Kidney epithelial cell (primary cell): ENCODE results near the gene CFAP210. TPM values are rescaled to one million over a fixed set of nuclear protein-coding genes. Genes with fewer than 3 reads are reported as not detected.
"Not testable (repeated sequence)": the region's sequence is repeated elsewhere in the genome, so short reads cannot be mapped to it uniquely, and the experiment has no call there.

ENCODE experiments used
- DNase-seq: peaks from one replicate; pipeline ENCODE4 v3.0.0-alpha.2; 2010; ENCODE audit warnings: low read depth
- H3K27me3 ChIP-seq: 2 replicates; pipeline ENCODE4 v1.6.0; 2011; ENCODE audit warnings: low read length; ENCODE audit not compliant: control insufficient read depth, insufficient read depth
- H3K36me3 ChIP-seq: 2 replicates; pipeline ENCODE4 v1.5.1; 2011; ENCODE audit warnings: low read length; ENCODE audit not compliant: control insufficient read depth, insufficient read depth
- H3K4me3 ChIP-seq: 2 replicates; pipeline ENCODE4 v1.5.1; 2011; ENCODE audit warnings: low read depth, mild to moderate bottlenecking, control low read depth, low read length
- total RNA-seq: library from RNA; depleted of rRNA; stranded (reverse); fragments of >200 nt; gene quantifications from 2 replicates; pipeline ENCODE4 v1.2.3, GENCODE V29; 2015
- TF ChIP-seq, protein P1 (sequence below): IDR thresholded peaks from 2 replicates; pipeline ENCODE4 v1.5.1; 2011; ENCODE audit warnings: mild to moderate bottlenecking, moderate library complexity, low read length, control low read depth, inconsistent platforms; ENCODE audit not compliant: insufficient read depth, poor library complexity, severe bottlenecking

CFAP210 gene
- total RNA-seq, 1 donor from 2014 or later, result 0.33 TPM

DNA sequence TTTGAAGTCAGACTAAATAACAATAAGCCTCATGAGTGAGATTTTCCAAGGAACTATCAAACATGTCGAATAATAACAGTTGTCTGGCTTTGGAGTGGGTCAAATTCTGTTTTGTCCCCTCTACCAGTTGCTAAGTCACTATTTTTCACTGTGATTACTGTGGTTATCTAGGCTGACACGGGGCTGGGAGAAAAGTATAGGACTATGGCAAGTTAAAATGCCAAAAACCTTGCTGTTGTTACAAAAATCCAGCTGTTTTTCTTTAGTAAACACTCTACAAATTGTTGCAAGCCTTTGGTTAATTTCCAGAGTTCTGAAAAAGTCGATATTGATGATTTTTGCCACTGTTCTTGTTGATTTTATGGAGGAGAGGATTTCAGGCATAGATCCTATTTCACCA is 1.5 kb downstream of the CFAP210 start:
- TF ChIP-seq, protein P1, sequence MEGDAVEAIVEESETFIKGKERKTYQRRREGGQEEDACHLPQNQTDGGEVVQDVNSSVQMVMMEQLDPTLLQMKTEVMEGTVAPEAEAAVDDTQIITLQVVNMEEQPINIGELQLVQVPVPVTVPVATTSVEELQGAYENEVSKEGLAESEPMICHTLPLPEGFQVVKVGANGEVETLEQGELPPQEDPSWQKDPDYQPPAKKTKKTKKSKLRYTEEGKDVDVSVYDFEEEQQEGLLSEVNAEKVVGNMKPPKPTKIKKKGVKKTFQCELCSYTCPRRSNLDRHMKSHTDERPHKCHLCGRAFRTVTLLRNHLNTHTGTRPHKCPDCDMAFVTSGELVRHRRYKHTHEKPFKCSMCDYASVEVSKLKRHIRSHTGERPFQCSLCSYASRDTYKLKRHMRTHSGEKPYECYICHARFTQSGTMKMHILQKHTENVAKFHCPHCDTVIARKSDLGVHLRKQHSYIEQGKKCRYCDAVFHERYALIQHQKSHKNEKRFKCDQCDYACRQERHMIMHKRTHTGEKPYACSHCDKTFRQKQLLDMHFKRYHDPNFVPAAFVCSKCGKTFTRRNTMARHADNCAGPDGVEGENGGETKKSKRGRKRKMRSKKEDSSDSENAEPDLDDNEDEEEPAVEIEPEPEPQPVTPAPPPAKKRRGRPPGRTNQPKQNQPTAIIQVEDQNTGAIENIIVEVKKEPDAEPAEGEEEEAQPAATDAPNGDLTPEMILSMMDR, result no peak
- no peak for DNase-seq
- H3K36me3 ChIP-seq, result no peaks in the 10 kb centered on the region
- H3K27me3 ChIP-seq, result no peaks in the 10 kb centered on the region
- H3K4me3 ChIP-seq, result no peak overlapping the region

DNA sequence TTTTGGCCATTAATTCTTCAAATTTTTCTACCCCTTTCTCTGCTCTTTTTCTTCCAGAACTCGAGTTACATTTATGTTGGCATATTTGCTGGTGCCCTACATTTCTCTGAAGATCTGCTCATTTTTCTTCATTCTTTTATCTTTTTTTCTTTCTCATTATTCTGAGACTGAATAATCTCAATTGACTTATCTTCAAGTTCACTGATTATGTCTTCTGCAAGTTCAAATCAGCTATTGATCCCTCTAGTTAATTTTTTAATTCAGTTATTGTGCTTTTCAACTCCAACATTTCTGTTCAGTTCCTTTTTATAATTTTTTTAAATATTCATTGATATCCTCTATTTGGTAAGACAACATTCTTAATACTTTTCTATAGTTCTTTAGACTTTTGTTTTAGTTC is 3.2 kb downstream of the CFAP210 start:
- Histone ChIP-seq H3K4me3 (no peak overlapping the region), H3K27me3 (no peaks in the 10 kb centered on the region), H3K36me3 (no peaks in the 10 kb centered on the region)
- DNase-seq, result no peak
- TF ChIP-seq, protein P1, result no peak

DNA sequence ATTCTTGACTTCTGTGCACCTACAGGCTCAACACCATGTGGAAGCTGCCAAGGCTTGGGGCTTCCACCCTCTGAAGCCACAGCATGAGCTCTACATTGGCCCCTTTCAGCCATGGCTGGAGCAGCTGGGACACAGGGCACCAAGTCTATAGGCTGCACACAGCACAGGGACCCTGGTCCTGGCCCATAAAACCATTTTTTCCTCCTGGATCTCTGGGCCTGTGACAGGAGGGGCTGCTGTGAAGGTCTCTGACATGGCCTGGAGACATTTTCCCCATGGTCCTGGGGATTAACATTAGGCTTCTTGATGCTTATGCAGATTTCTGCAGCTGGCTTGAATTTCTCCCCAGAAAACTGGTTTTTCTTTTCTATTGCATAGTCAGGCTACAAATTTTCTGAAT is 6.3 kb downstream of the CFAP210 start:
- DNase-seq, H3K27me3 ChIP-seq, H3K4me3 ChIP-seq, H3K36me3 ChIP-seq: not testable (repeated sequence)

DNA sequence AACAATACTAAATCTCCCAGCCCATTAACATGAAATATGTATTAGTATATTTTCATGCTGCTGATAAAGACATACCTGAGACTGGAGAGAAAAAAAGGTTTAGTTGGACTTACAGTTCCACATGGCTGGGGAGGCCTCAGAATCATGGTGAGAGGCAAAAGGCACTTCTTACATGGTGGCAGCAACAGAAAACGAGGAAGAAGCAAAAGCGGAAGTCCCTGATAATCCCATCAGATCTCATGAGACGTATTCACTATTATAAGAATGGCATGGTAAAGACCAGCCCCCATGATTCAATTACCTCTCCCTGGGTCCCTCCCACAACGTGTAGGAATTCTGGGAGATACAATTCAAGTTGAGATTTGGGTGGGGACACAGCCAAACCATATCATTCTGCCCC is 7.4 kb downstream of the CFAP210 start:
- not testable (repeated sequence) for H3K27me3 ChIP-seq, H3K4me3 ChIP-seq, H3K36me3 ChIP-seq, DNase-seq

DNA sequence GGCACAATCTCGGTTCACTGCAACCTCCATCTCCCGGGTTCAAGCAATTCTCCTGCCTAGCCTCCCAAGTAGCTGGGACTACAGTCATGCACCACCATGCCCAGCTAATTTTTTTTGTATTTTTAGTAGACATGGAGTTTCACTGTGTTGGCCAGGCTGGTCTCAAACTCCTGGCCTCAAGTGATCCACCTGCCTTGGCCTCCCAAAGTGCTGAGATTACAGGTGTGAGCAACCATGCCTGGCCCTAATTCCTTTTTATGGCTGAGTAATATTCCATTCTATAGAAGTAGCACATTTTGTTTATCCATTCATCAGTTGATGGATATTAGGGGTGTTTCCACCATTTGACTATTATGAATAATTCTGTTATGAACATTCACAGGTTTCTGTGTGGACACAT is 9.5 kb downstream of the CFAP210 start:
- H3K36me3 ChIP-seq, DNase-seq: not testable (repeated sequence)

DNA sequence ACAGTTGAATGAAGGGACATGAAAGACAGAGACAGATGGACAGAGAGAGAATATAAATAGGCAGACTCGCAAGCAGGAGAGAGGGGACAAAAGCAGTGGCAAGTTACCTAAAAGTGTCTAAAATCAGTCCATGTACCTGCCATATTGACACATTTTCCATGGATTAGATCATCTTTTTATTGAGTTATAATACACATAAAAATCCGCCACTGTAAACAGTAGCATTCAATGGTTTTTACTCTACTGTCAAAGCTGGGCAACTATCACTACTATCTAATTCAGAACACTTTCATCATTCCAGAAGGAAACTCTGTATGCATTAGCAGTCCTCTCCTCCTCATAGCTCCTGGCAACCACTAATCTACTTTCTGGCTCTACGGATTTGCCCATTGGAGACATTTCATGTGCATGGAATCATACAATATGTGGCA is 10.1 kb downstream of the CFAP210 start:
- Histone ChIP-seq H3K36me3 (no peaks in the 10 kb centered on the region), H3K27me3 (no peaks in the 10 kb centered on the region), H3K4me3 (no peak overlapping the region)
- TF ChIP-seq, protein P1, result no peak
- DNase-seq, result no peak

More for the DNA sequence above, 9.5 kb downstream of the CFAP210 start:
- H3K4me3 ChIP-seq, H3K27me3 ChIP-seq: not testable (repeated sequence)

DNA sequence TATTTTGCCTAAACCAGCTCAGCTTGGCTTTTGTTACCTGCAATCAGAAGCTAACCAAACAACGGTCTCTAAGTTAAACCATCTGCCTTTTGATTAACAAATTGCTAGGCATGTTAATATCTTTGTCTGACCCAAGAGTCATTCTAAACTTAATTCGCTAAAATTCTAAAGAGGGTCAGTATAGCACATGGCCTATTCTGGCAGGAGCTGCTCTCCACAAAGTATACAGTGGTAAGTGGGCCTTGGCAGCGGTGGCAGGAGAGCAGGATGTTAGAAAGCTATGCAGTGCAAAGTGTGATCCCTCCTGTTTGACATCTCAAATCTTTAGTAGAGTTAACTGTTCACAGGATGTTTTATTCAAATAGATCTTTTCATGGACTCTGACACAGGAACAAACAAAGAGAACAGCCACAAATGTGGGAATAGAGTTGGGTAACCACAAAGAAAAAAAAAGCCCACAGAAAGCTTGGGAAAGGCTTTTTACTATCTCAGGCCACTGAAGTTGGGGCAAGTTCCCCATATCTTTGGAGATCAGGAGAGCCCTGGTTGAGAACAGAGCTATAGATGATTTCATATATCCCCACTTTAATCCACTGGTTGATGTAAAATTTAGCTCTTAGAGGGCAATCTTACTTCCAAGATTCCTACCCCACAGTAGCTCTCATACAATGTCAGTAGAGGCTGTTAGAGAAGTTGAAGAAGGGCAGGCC is 10.6 kb downstream of the CFAP210 start:
- Histone ChIP-seq H3K4me3 (no peak overlapping the region), H3K27me3 (no peaks in the 10 kb centered on the region), H3K36me3 (no peaks in the 10 kb centered on the region)
- no peak for DNase-seq
- TF ChIP-seq, protein P1, result no peak
